Mesothelial cell of epicardium (in vitro differentiated cells): ENCODE results near the gene LATS2. TPM values are rescaled to one million over a fixed set of nuclear protein-coding genes. Genes with fewer than 3 reads are reported as not detected.

Source experiments
- DNase-seq, 2 experiments: peaks; one replicate each; pipeline ENCODE4 v3.0.0; 2021; ENCODE audit warnings: low spot score in 2 of 2; ENCODE audit not compliant: unreplicated experiment in 2 of 2
- H3K27ac Mint-ChIP-seq: 2 replicates; pipeline ENCODE4 v1.8.0; 2021; ENCODE audit warnings: mixed read lengths
- H3K27me3 Mint-ChIP-seq: 2 replicates; pipeline ENCODE4 v1.8.0; 2021; ENCODE audit warnings: low read depth, mixed read lengths
- H3K36me3 Mint-ChIP-seq: 2 replicates; pipeline ENCODE4 v1.8.0; 2021; ENCODE audit warnings: mixed read lengths
- H3K4me1 Mint-ChIP-seq: 2 replicates; pipeline ENCODE4 v1.8.0; 2021; ENCODE audit warnings: mixed read lengths
- H3K4me3 Mint-ChIP-seq: 2 replicates; pipeline ENCODE4 v1.8.0; 2021; ENCODE audit warnings: mild to moderate bottlenecking, moderate library complexity, mixed read lengths
- H3K9me3 Mint-ChIP-seq: 2 replicates; pipeline ENCODE4 v1.8.0; 2021; ENCODE audit warnings: mixed read lengths
- total RNA-seq: library from RNA; stranded (reverse); gene quantifications from 3 replicates; pipeline ENCODE4 v1.2.1, GENCODE V29; 2021
- TF ChIP-seq, protein P1 (sequence below): fragments of 200-600 bp; sonication (generic); IDR thresholded peaks from one replicate; pipeline ENCODE4 v1.5.0; 2021; ENCODE audit warnings: antibody characterized with exemption; ENCODE audit not compliant: unreplicated experiment

LATS2 gene
- total RNA-seq, 1 donor from 2014 or later = 30.2 TPM

- Mint-ChIP-seq H3K27me3 (no peaks in the 10 kb centered on the region), H3K9me3 (peaks cover 1% of the 10 kb centered on the region), H3K27ac (no peak overlapping the region), H3K4me1 (peaks cover 1% of the 10 kb centered on the region), H3K36me3 (no peaks in the 10 kb centered on the region), H3K4me3 (no peak overlapping the region)
- TF ChIP-seq, protein P1, sequence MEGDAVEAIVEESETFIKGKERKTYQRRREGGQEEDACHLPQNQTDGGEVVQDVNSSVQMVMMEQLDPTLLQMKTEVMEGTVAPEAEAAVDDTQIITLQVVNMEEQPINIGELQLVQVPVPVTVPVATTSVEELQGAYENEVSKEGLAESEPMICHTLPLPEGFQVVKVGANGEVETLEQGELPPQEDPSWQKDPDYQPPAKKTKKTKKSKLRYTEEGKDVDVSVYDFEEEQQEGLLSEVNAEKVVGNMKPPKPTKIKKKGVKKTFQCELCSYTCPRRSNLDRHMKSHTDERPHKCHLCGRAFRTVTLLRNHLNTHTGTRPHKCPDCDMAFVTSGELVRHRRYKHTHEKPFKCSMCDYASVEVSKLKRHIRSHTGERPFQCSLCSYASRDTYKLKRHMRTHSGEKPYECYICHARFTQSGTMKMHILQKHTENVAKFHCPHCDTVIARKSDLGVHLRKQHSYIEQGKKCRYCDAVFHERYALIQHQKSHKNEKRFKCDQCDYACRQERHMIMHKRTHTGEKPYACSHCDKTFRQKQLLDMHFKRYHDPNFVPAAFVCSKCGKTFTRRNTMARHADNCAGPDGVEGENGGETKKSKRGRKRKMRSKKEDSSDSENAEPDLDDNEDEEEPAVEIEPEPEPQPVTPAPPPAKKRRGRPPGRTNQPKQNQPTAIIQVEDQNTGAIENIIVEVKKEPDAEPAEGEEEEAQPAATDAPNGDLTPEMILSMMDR = no peak
- DNase-seq = no peak
These were observed 39.8 kb upstream of the LATS2 start for GRCh38 chr13:21100994-21101757.

DNA sequence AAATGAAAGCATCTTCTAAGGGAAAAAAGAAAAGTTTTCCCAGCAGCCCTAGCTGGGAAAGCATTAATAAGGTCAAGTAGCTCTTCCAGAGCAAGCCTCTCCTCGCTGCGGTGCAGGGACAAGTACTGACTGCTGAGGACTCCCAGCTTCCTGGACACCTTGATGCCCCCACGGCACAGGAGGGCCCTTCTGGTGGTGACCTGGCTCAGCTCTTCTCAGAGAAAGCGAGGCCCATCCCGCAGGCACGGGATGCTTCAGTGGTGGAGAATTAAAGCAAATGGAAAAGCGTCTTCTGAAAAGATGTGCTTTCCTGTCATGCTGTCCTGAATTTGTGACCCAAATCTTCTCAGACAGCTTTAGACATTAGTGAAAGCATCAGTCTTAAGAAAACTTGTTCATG, 38.8 kb upstream of the LATS2 start:
- H3K27ac Mint-ChIP-seq = no peak overlapping the region
- TF ChIP-seq, protein P1 = no peak
- no peak overlapping the region for H3K4me3 Mint-ChIP-seq
- H3K27me3 Mint-ChIP-seq = no peaks in the 10 kb centered on the region
- H3K4me1 Mint-ChIP-seq = peaks cover 1% of the 10 kb centered on the region
- H3K36me3 Mint-ChIP-seq = no peaks in the 10 kb centered on the region
- peaks cover 4% of the 10 kb centered on the region for H3K9me3 Mint-ChIP-seq
- no peak for DNase-seq

DNA sequence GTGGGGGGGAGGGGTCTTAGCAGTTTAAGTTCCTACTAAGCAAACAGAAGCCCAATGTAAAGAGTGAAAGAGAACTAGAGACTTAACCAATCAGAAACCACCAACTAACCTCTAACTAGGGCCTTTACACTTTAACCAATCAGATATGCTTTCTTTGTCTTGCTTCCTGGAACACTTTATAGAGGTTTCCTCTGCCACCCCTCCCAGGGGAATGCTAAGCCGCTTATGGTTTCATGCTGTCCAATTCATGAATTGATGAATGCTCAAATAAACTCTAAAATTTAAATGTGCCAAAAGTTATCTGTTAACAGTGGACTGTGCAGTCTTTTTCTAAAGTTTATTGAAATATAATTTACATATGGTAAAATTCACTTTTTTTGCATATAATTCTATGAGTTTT, 33.9 kb upstream of the LATS2 start:
- DNase-seq = no peak
- TF ChIP-seq, protein P1 = no peak
- no peak overlapping the region for H3K4me3 Mint-ChIP-seq
- no peak overlapping the region for H3K27ac Mint-ChIP-seq
- H3K9me3 Mint-ChIP-seq = peaks cover 4% of the 10 kb centered on the region
- H3K36me3 Mint-ChIP-seq = no peaks in the 10 kb centered on the region
- H3K27me3 Mint-ChIP-seq = no peaks in the 10 kb centered on the region
- H3K4me1 Mint-ChIP-seq = no peaks in the 10 kb centered on the region

DNA sequence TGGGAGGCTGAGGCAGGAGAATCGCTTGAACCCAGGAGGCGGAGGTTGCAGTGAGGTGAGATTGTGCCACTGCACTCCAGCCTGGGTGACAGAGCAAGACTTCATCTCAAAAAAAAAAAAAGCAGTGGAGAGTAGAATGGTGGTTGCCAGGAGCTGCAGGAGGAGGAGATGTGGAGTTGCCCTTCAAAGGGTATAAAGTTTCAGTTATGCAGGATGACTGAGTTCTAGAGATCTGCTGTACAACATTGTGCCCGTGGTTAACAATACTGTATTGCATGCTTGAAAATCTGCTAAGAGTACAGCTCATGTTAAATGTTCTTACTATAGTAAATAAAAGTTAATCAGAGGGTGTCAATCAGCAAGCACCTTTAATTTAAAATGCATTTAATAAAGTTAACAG, 28.4 kb upstream of the LATS2 start:
- Mint-ChIP-seq H3K9me3 (no peaks in the 10 kb centered on the region), H3K4me3 (no peak overlapping the region), H3K27me3 (no peaks in the 10 kb centered on the region), H3K27ac (no peak overlapping the region), H3K4me1 (no peaks in the 10 kb centered on the region), H3K36me3 (no peaks in the 10 kb centered on the region)
- no peak for DNase-seq
- TF ChIP-seq, protein P1 = no peak

- no peaks in the 10 kb centered on the region for H3K9me3 Mint-ChIP-seq
- H3K27me3 Mint-ChIP-seq = no peaks in the 10 kb centered on the region
- TF ChIP-seq, protein P1 = no peak
- H3K27ac Mint-ChIP-seq = no peak overlapping the region
- no peak overlapping the region for H3K4me3 Mint-ChIP-seq
- no peak for DNase-seq
- no peaks in the 10 kb centered on the region for H3K4me1 Mint-ChIP-seq
- no peaks in the 10 kb centered on the region for H3K36me3 Mint-ChIP-seq
These were observed 27.1 kb upstream of the LATS2 start for GRCh38 chr13:21088534-21088933.
